ENCODE measurements around the gene VMP1.
"Not testable (repeated sequence)": the region's sequence is repeated elsewhere in the genome, so short reads cannot be mapped to it uniquely, and the experiment has no call there.

The VMP1 gene

GRCh38 chr17:59791603-59792457 lies 84.4 kb downstream of the VMP1 start:
- H3K4me3 ChIP-seq (ENCODE audit: low read depth, low read length), result no peak overlapping the region
- TF ChIP-seq SETDB1 (IDR thresholded peaks at IDR 0.05; ENCODE audit: insufficient read length, low read length) (no peak), ZNF560 (tag by site-specific recombination; IDR thresholded peaks at IDR 0.05; ENCODE audit: borderline replicate concordance) (no peak), ZBTB17 (tag by site-specific recombination; IDR thresholded peaks at IDR 0.05) (no peak)
- H3K36me3 ChIP-seq (ENCODE audit: control insufficient read depth in 2 of 2, insufficient read depth in 1 of 2, low read length in 2 of 2), result peaks cover 0 to 11% of the 10 kb centered on the region in 2 experiments; a peak in 1 of 3 replicates
- no peak overlapping the region for H3K27ac ChIP-seq (ENCODE audit: extremely low read depth, low read depth, low read length)
- H3K9me3 ChIP-seq (ENCODE audit: control insufficient read depth, insufficient read depth, low read depth, low read length), result no peaks in the 10 kb centered on the region
- CTCF ChIA-PET, result interaction anchor here (0.7 to 1.0 kb wide), 2 partner anchors 38 to 463 kb away, joined by 3 read pairs; no protein-coding TSS in a partner anchor
- POLR2A ChIA-PET, result no interaction called here
- peaks cover 10% of the 10 kb centered on the region for H3K4me1 ChIP-seq (ENCODE audit: control insufficient read depth, insufficient read depth, low read length)

GRCh38 chr17:59792458-59792823 lies 85.0 kb downstream of the VMP1 start:
- CTCF ChIA-PET, result interaction anchor here (0.6 to 1.0 kb wide), 2 partner anchors 15 to 38 kb away, joined by 3 read pairs; no protein-coding TSS in a partner anchor
- POLR2A ChIA-PET, result interaction anchor here (0.6 kb wide), 1 partner anchor 43 kb away, joined by 3 read pairs; no protein-coding TSS in a partner anchor
- not testable (repeated sequence) for H3K27ac ChIP-seq (ENCODE audit: extremely low read depth, low read depth, low read length)

GRCh38 chr17:59793205-59793604 lies 85.8 kb downstream of the VMP1 start:
- TF ChIP-seq ZFHX2 (tag by site-specific recombination; conservative IDR thresholded peaks at IDR 0.05), result no peak
- TF ChIP-seq ZEB2 (tag by site-specific recombination; IDR thresholded peaks at IDR 0.05), result no peak
- no peak for TF ChIP-seq ZNF354C (tag by site-specific recombination; IDR thresholded peaks at IDR 0.05; ENCODE audit: borderline replicate concordance, low read depth)
- TF ChIP-seq ZNF843 (tag by site-specific recombination; IDR thresholded peaks at IDR 0.05), result no peak
- TF ChIP-seq ZNF571 (tag by site-specific recombination; IDR thresholded peaks at IDR 0.05), result no peak
- ChIA-PET CTCF (interaction anchor here (0.6 to 0.7 kb wide), 2 partner anchors 14 to 34 kb away, joined by 3 read pairs; no protein-coding TSS in a partner anchor), POLR2A (interaction anchor here (0.6 kb wide), 1 partner anchor 44 kb away, joined by 3 read pairs; no protein-coding TSS in a partner anchor)
- no peaks in the 10 kb centered on the region for H3K9me3 ChIP-seq (ENCODE audit: control insufficient read depth, insufficient read depth, low read depth, low read length)
- no peak overlapping the region for H3K27ac ChIP-seq (ENCODE audit: extremely low read depth, low read depth, low read length)
- H3K36me3 ChIP-seq (ENCODE audit: control insufficient read depth in 2 of 2, insufficient read depth in 1 of 2, low read length in 2 of 2), result peaks cover 0 to 11% of the 10 kb centered on the region in 2 experiments; a peak in 1 of 3 replicates
- H3K4me1 ChIP-seq (ENCODE audit: control insufficient read depth, insufficient read depth, low read length), result no peaks in the 10 kb centered on the region; the same call in 1 of the 2 replicates
- H3K4me3 ChIP-seq (ENCODE audit: low read depth, low read length), result no peak overlapping the region

More at GRCh38 chr17:59792458-59792823, 85.0 kb downstream of the VMP1 start:
- H3K4me1 ChIP-seq (ENCODE audit: control insufficient read depth, insufficient read depth, low read length); H3K9me3 ChIP-seq (ENCODE audit: control insufficient read depth, insufficient read depth, low read depth, low read length); H3K4me3 ChIP-seq (ENCODE audit: low read depth, low read length): not testable (repeated sequence)
- H3K36me3 ChIP-seq (ENCODE audit: control insufficient read depth in 2 of 2, insufficient read depth in 1 of 2, low read length in 2 of 2), result peaks cover 0 to 11% of the 10 kb centered on the region in 2 experiments; a peak in 1 of 3 replicates

- no peaks in the 10 kb centered on the region for H3K9me3 ChIP-seq (ENCODE audit: control insufficient read depth, insufficient read depth, low read depth, low read length)
- peaks cover 0 to 11% of the 10 kb centered on the region in 2 experiments; a peak in 1 of 3 replicates for H3K36me3 ChIP-seq (ENCODE audit: control insufficient read depth in 2 of 2, insufficient read depth in 1 of 2, low read length in 2 of 2)
- no peak for TF ChIP-seq INSM2 (tag by site-specific recombination; IDR thresholded peaks at IDR 0.05)
- no peaks in the 10 kb centered on the region for H3K4me1 ChIP-seq (ENCODE audit: control insufficient read depth, insufficient read depth, low read length)
- POLR2A ChIA-PET, result interaction anchor here (1.0 kb wide), 1 partner anchor 41 kb away, joined by 5 read pairs; no protein-coding TSS in a partner anchor
- H3K27ac ChIP-seq (ENCODE audit: extremely low read depth, low read depth, low read length), result no peak overlapping the region
- CTCF ChIA-PET, result interaction anchor here (1.0 kb wide), 1 partner anchor 42 kb away, joined by 4 read pairs; no protein-coding TSS in a partner anchor
- no peak overlapping the region for H3K4me3 ChIP-seq (ENCODE audit: low read depth, low read length)
These were observed 88.7 kb downstream of the VMP1 start for GRCh38 chr17:59796138-59796537.

GRCh38 chr17:59796785-59797205 lies 89.3 kb downstream of the VMP1 start:
- Histone ChIP-seq H3K27ac (ENCODE audit: extremely low read depth, low read depth, low read length) (no peak overlapping the region), H3K9me3 (ENCODE audit: control insufficient read depth, insufficient read depth, low read depth, low read length) (no peaks in the 10 kb centered on the region), H3K4me3 (ENCODE audit: low read depth, low read length) (no peak overlapping the region), H3K4me1 (ENCODE audit: control insufficient read depth, insufficient read depth, low read length) (no peaks in the 10 kb centered on the region), H3K36me3 (ENCODE audit: control insufficient read depth in 2 of 2, insufficient read depth in 1 of 2, low read length in 2 of 2) (peaks cover 0 to 11% of the 10 kb centered on the region in 2 experiments; a peak in 1 of 3 replicates)
- ChIA-PET CTCF (interaction anchor here (1.0 kb wide), 1 partner anchor 43 kb away, joined by 4 read pairs; no protein-coding TSS in a partner anchor), POLR2A (interaction anchor here (1.0 kb wide), 1 partner anchor 41 kb away, joined by 5 read pairs; no protein-coding TSS in a partner anchor)
- TF ChIP-seq ZNF600 (tag by site-specific recombination; IDR thresholded peaks at IDR 0.05) (no peak), ZFHX2 (tag by site-specific recombination; conservative IDR thresholded peaks at IDR 0.05) (no peak), ZBTB17 (tag by site-specific recombination; IDR thresholded peaks at IDR 0.05) (no peak), ZNF558 (tag by site-specific recombination; IDR thresholded peaks at IDR 0.05) (no peak), ZNF677 (tag by site-specific recombination; IDR thresholded peaks at IDR 0.05) (no peak), SCRT1 (tag by site-specific recombination; IDR thresholded peaks at IDR 0.05; ENCODE audit: borderline replicate concordance) (no peak)
